MM.1S (cell line): ENCODE data around the gene ADAR.

ENCODE experiments used
- CTCF ChIP-seq: fragments of 300-600 bp; sonication (generic); IDR thresholded peaks from 2 replicates; pipeline ENCODE4 v1.5.1; 2016; ENCODE audit warnings: antibody characterized with exemption, low read length, mixed read lengths
- EZH2 ChIP-seq: fragments of 300-600 bp; sonication (generic); optimal IDR thresholded peaks from 2 replicates; pipeline ENCODE3; 2017; ENCODE audit warnings: low read depth, mild to moderate bottlenecking, antibody characterized with exemption, low read length, mixed read lengths

DNA sequence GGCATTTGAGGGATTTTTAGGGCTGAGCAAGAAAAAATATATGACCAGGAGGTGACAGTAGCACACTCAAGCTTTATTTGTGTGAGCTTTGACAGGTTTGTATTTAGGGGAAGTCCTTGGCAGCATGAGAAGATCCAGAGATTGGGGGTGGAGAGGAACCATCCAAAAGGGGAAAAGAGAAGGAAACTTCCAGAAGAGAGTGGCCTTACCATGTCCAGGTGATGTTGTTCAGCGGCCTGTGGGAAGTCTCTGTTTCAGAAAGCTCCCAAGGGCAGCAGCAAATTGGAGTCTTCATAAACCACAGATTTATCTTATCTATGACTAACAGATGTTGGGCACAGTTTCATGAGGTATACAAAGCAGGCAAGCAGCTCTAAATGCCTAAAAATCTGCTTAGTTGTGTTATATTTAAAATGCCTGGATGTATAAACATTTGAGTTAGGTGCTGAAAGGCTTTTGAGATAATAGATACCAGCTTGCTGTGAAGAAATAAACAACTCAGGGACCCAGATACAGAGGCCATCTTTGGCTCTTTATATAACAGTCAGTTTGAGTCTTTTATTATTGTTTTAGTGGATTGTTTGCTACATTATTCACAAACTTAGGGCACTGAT lies 21.2 kb upstream of the ADAR start:
- TF ChIP-seq CTCF: no peak
- no peak for TF ChIP-seq EZH2
